Hepatocyte (in vitro differentiated cells): Measurements from ENCODE around the gene MRPS23.

Experiments
- CTCF ChIP-seq: fragments of 200-600 bp; sonication (generic); IDR thresholded peaks from 2 replicates; pipeline ENCODE4 v1.5.1; 2016; ENCODE audit warnings: antibody characterized with exemption, mild to moderate bottlenecking; ENCODE audit not compliant: poor library complexity
- EZH2 ChIP-seq: fragments of 200-600 bp; sonication (generic); IDR thresholded peaks from 2 replicates; pipeline ENCODE4 v1.6.1; 2016; ENCODE audit warnings: antibody characterized with exemption, mild to moderate bottlenecking, borderline replicate concordance
- EZH2phosphoT487 ChIP-seq: fragments of 200-600 bp; sonication (generic); IDR thresholded peaks from one replicate; pipeline ENCODE4 v1.6.1; 2018; ENCODE audit warnings: antibody characterized with exemption, mild to moderate bottlenecking, low read depth, moderate library complexity; ENCODE audit not compliant: unreplicated experiment, severe bottlenecking

- TF ChIP-seq EZH2 (no peak), CTCF (no peak), EZH2phosphoT487 (no peak)
These were observed 28.0 kb upstream of the MRPS23 start for GRCh38 chr17:57877803-57878377.
